Fibroblast of lung (primary cell): ENCODE measurements around the gene HRK. TPM values are rescaled to one million over a fixed set of nuclear protein-coding genes. Genes with fewer than 3 reads are reported as not detected.

Source experiments
- DNase-seq, 2 donors: peaks; one replicate each; pipeline versions ENCODE4 v3.0.0 to v3.0.0-alpha.2; 2010; ENCODE audit warnings: low read depth in 2 of 2
- H2AFZ ChIP-seq: 2 replicates; pipeline ENCODE4 v1.5.1; 2012; ENCODE audit warnings: low read length, control low read depth, inconsistent platforms
- H3K27ac ChIP-seq: 2 replicates; pipeline ENCODE4 v1.5.1; 2011; ENCODE audit warnings: low read length, control low read depth; ENCODE audit not compliant: insufficient read depth
- H3K27me3 ChIP-seq: 2 replicates; pipeline ENCODE4 v1.5.1; 2011; ENCODE audit warnings: mild to moderate bottlenecking, low read length; ENCODE audit not compliant: control insufficient read depth, insufficient read depth
- H3K36me3 ChIP-seq: 2 replicates; pipeline ENCODE4 v1.5.1; 2011; ENCODE audit warnings: low read length; ENCODE audit not compliant: control insufficient read depth, insufficient read depth
- H3K4me1 ChIP-seq: 2 replicates; pipeline ENCODE4 v1.5.1; 2011; ENCODE audit warnings: low read length; ENCODE audit not compliant: control insufficient read depth, insufficient read depth; ENCODE audit errors: extremely low read depth
- H3K4me2 ChIP-seq: 2 replicates; pipeline ENCODE4 v1.5.1; 2011; ENCODE audit warnings: low read length, control low read depth; ENCODE audit not compliant: insufficient read depth; ENCODE audit errors: extremely low read depth
- H3K4me3 ChIP-seq, 4 experiments: fragments of 200-600 bp in 1 of 4; sonication (generic) in 1 of 4; replicated peaks in 1 of 4; 2 replicates each; pipeline ENCODE4 v1.5.1; 2011 to 2016; ENCODE audit warnings: low read length in 4 of 4, low read depth in 3 of 4, mild to moderate bottlenecking in 3 of 4, control low read depth in 2 of 4, inconsistent platforms in 1 of 4, mixed read lengths in 1 of 4; ENCODE audit not compliant: insufficient read depth in 1 of 4; ENCODE audit errors: control extremely low read depth in 1 of 4
- H3K79me2 ChIP-seq: 2 replicates; pipeline ENCODE4 v1.5.1; 2012; ENCODE audit warnings: mild to moderate bottlenecking, low read length, inconsistent platforms; ENCODE audit not compliant: control insufficient read depth, insufficient read depth
- H3K9ac ChIP-seq: 2 replicates; pipeline ENCODE4 v1.5.1; 2011; ENCODE audit warnings: mild to moderate bottlenecking, low read length, control low read depth; ENCODE audit not compliant: insufficient read depth
- H3K9me3 ChIP-seq: 2 replicates; pipeline ENCODE4 v1.5.1; 2012; ENCODE audit warnings: low read depth, low read length; ENCODE audit not compliant: control insufficient read depth, insufficient read depth
- H4K20me1 ChIP-seq: 2 replicates; pipeline ENCODE4 v1.5.1; 2011; ENCODE audit warnings: low read length; ENCODE audit not compliant: control insufficient read depth, insufficient read depth; ENCODE audit errors: extremely low read depth
- EZH2 ChIP-seq: IDR thresholded peaks from 2 replicates; pipeline ENCODE4 v1.5.1; 2012; ENCODE audit warnings: low read length, control low read depth, mild to moderate bottlenecking; ENCODE audit errors: missing control alignments
- polyA plus RNA-seq, 2 donors: library from polyadenylated mRNA; depleted of rRNA in 1 of 2; stranded (reverse) in 1 of 2; unstranded in 1 of 2; fragments of >200 nt; gene quantifications; 2 replicates each; pipeline ENCODE4 v1.2.1, GENCODE V29; 2011 to 2012; ENCODE audit warnings: missing spikeins in 1 of 2
- total RNA-seq: library from RNA; depleted of rRNA; stranded (reverse); fragments of >200 nt; gene quantifications from 2 replicates; pipeline ENCODE4 v1.2.1, GENCODE V29; 2014
- TF ChIP-seq, protein P1 (sequence below), 2 donors: IDR thresholded peaks in 1 of 2; conservative IDR thresholded peaks in 1 of 2; 1 replicate in 1 of 2; 2 replicates in 1 of 2; pipeline ENCODE4 v1.5.1; 2011 to 2012; ENCODE audit warnings: low read length in 2 of 2, control low read depth in 1 of 2, inconsistent platforms in 1 of 2, low read depth in 1 of 2, mild to moderate bottlenecking in 1 of 2

Gene HRK
- total and polyA plus RNA-seq, 2 donors (not counting 1 experiment from before 2014, with no cell fraction given), result under 0.01 to 0.08 TPM

DNA sequence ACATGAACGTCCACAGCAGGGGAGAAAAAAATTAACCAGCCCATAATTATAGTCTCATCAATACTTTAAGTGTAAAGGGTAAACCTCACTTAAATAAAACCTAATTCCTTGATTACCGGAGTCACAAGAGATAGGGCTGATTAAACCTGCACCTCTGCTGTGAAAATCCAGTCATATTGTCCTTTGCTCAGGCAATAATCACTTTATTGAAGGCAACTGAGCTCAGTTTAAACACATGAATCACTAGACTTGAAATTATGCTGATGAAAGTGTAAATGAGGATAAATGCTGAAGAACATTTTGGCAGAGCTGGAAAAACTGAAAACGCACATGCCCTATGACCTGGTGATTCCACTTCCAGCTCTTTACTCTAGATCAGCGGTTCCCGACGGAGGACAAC is 6.7 kb upstream of the HRK start:
- H3K4me3 ChIP-seq, result no peak overlapping the region
- no peak for DNase-seq
- TF ChIP-seq EZH2, result no peak

DNA sequence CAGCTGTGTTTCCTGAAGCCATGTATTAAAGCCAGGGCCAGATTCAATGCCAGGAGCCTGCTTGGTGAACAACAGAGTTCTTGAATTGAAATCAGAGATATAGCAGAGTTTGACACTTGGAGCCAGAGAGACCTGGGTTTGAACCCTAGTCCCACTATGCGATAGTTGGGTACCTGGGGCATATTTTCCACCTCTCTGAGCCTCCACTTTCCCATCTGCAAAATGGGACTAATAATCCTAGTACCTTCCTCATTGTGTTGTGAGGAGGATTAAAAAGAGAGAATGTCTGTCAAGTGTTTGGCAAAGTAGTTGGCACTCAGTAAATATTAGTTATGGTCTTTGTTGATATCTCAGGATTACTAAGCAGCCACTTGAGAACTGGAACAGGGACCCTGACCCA is 6.0 kb upstream of the HRK start:
- Histone ChIP-seq H3K27me3 (peaks cover 10% of the 10 kb centered on the region), H3K4me3 (no peak overlapping the region), H3K9me3 (no peaks in the 10 kb centered on the region), H2AFZ (no peak overlapping the region), H3K4me1 (no peaks in the 10 kb centered on the region), H3K36me3 (no peaks in the 10 kb centered on the region), H3K9ac (no peak overlapping the region), H3K27ac (no peak overlapping the region), H4K20me1 (no peaks in the 10 kb centered on the region), H3K4me2 (no peak overlapping the region), H3K79me2 (no peaks in the 10 kb centered on the region)
- DNase-seq, result no peak
- TF ChIP-seq EZH2, result no peak
- TF ChIP-seq, protein P1, sequence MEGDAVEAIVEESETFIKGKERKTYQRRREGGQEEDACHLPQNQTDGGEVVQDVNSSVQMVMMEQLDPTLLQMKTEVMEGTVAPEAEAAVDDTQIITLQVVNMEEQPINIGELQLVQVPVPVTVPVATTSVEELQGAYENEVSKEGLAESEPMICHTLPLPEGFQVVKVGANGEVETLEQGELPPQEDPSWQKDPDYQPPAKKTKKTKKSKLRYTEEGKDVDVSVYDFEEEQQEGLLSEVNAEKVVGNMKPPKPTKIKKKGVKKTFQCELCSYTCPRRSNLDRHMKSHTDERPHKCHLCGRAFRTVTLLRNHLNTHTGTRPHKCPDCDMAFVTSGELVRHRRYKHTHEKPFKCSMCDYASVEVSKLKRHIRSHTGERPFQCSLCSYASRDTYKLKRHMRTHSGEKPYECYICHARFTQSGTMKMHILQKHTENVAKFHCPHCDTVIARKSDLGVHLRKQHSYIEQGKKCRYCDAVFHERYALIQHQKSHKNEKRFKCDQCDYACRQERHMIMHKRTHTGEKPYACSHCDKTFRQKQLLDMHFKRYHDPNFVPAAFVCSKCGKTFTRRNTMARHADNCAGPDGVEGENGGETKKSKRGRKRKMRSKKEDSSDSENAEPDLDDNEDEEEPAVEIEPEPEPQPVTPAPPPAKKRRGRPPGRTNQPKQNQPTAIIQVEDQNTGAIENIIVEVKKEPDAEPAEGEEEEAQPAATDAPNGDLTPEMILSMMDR (conservative IDR thresholded peaks at IDR 0.05 in 1 of 2, IDR thresholded peaks at IDR 0.05 in 1 of 2; ENCODE audit: low read depth in 1 of 2, low read length in 2 of 2), result no peak

More for the DNA sequence above, 6.7 kb upstream of the HRK start:
- H3K4me1 ChIP-seq, result no peaks in the 10 kb centered on the region
- H3K27ac ChIP-seq, result no peak overlapping the region
- no peak overlapping the region for H3K9ac ChIP-seq
- no peaks in the 10 kb centered on the region for H3K36me3 ChIP-seq
- H3K79me2 ChIP-seq, result no peaks in the 10 kb centered on the region
- H3K9me3 ChIP-seq, result no peaks in the 10 kb centered on the region
- no peak overlapping the region for H2AFZ ChIP-seq
- no peak overlapping the region for H3K4me2 ChIP-seq
- H4K20me1 ChIP-seq, result no peaks in the 10 kb centered on the region
- H3K27me3 ChIP-seq, result peaks cover 4% of the 10 kb centered on the region

DNA sequence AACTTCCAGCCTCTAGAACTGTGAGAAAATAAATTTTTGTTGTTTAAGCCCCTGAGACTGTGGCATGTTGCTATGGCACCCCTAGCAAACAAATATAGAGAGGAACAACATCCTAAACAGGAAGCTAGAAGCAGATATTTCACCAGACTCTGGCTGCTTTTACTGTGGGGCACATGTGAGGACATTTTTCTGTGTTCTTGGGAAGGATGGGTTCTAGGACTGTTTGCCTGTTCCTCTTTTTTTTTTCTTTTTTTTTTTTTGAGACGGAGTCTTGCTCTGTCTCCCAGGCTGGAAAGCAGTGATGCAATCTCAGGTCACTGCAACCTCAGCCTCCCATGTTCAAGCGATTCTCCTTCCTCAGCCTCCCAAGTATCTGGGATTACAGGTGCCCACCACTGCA is 4.2 kb upstream of the HRK start:
- no peaks in the 10 kb centered on the region for H4K20me1 ChIP-seq
- no peak overlapping the region for H3K4me3 ChIP-seq
- H3K79me2 ChIP-seq, result no peaks in the 10 kb centered on the region
- H3K4me2 ChIP-seq, result no peak overlapping the region
- TF ChIP-seq, protein P1 (conservative IDR thresholded peaks at IDR 0.05 in 1 of 2, IDR thresholded peaks at IDR 0.05 in 1 of 2; ENCODE audit: low read depth in 1 of 2, low read length in 2 of 2), result no peak
- no peak for TF ChIP-seq EZH2
- H2AFZ ChIP-seq, result no peak overlapping the region
- no peaks in the 10 kb centered on the region for H3K36me3 ChIP-seq
- H3K27me3 ChIP-seq, result peaks cover 22% of the 10 kb centered on the region
- H3K27ac ChIP-seq, result no peak overlapping the region
- no peaks in the 10 kb centered on the region for H3K9me3 ChIP-seq
- DNase-seq, result no peak
- no peak overlapping the region for H3K9ac ChIP-seq
- no peaks in the 10 kb centered on the region for H3K4me1 ChIP-seq
